Rectal smooth muscle tissue (tissue), 1 donor: Measurements from ENCODE around the gene KCNAB1.
"Not testable (repeated sequence)": the region's sequence is repeated elsewhere in the genome, so short reads cannot be mapped to it uniquely, and the experiment has no call there.

Experiments
- H3K27ac ChIP-seq: one replicate; pipeline ENCODE4 v1.7.0; 2013; ENCODE audit warnings: low read depth, low read length, inconsistent platforms
- H3K27me3 ChIP-seq: one replicate; pipeline ENCODE4 v1.7.0; 2013; ENCODE audit warnings: low read length; ENCODE audit not compliant: control insufficient read depth, insufficient read depth
- H3K36me3 ChIP-seq: one replicate; pipeline ENCODE4 v1.7.0; 2013; ENCODE audit warnings: low read length; ENCODE audit not compliant: control insufficient read depth, insufficient read depth
- H3K4me1 ChIP-seq: one replicate; pipeline ENCODE4 v1.7.0; 2013; ENCODE audit warnings: low read length; ENCODE audit not compliant: control insufficient read depth, insufficient read depth
- H3K4me3 ChIP-seq: one replicate; pipeline ENCODE4 v1.7.0; 2013; ENCODE audit warnings: low read length
- H3K9ac ChIP-seq: one replicate; pipeline ENCODE4 v1.7.0; 2013; ENCODE audit warnings: low read length

The KCNAB1 gene

GRCh38 chr3:156107504-156107903, 12.9 kb upstream of the KCNAB1 start:
- H3K27me3 ChIP-seq = no peaks in the 10 kb centered on the region
- H3K27ac ChIP-seq = no peak overlapping the region
- no peaks in the 10 kb centered on the region for H3K4me1 ChIP-seq
- no peak overlapping the region for H3K4me3 ChIP-seq
- no peaks in the 10 kb centered on the region for H3K36me3 ChIP-seq
- H3K9ac ChIP-seq = no peak overlapping the region

GRCh38 chr3:156108616-156109015, 11.8 kb upstream of the KCNAB1 start:
- no peaks in the 10 kb centered on the region for H3K4me1 ChIP-seq
- no peaks in the 10 kb centered on the region for H3K36me3 ChIP-seq
- H3K4me3 ChIP-seq = no peak overlapping the region
- no peaks in the 10 kb centered on the region for H3K27me3 ChIP-seq
- no peak overlapping the region for H3K9ac ChIP-seq
- H3K27ac ChIP-seq = no peak overlapping the region

GRCh38 chr3:156109989-156110388, 10.4 kb upstream of the KCNAB1 start:
- H3K27me3 ChIP-seq = no peaks in the 10 kb centered on the region
- H3K4me3 ChIP-seq = no peak overlapping the region
- no peak overlapping the region for H3K9ac ChIP-seq
- H3K27ac ChIP-seq = no peak overlapping the region
- no peaks in the 10 kb centered on the region for H3K36me3 ChIP-seq
- no peaks in the 10 kb centered on the region for H3K4me1 ChIP-seq

- H3K9ac ChIP-seq = no peak overlapping the region
- H3K36me3 ChIP-seq = no peaks in the 10 kb centered on the region
- no peaks in the 10 kb centered on the region for H3K27me3 ChIP-seq
- no peak overlapping the region for H3K4me3 ChIP-seq
- peaks cover 2% of the 10 kb centered on the region for H3K4me1 ChIP-seq
- no peak overlapping the region for H3K27ac ChIP-seq
Measured at GRCh38 chr3:156126467-156126866, 6.1 kb downstream of the KCNAB1 start.

GRCh38 chr3:156131241-156131640, 10.9 kb downstream of the KCNAB1 start:
- Histone ChIP-seq H3K4me3 (no peak overlapping the region), H3K27me3 (no peaks in the 10 kb centered on the region), H3K36me3 (no peaks in the 10 kb centered on the region), H3K9ac (no peak overlapping the region), H3K4me1 (peaks cover 2% of the 10 kb centered on the region), H3K27ac (no peak overlapping the region)

GRCh38 chr3:156131799-156132198, 11.4 kb downstream of the KCNAB1 start:
- Histone ChIP-seq H3K9ac (no peak overlapping the region), H3K36me3 (no peaks in the 10 kb centered on the region), H3K4me3 (no peak overlapping the region), H3K27me3 (no peaks in the 10 kb centered on the region), H3K27ac (no peak overlapping the region), H3K4me1 (peaks cover 2% of the 10 kb centered on the region)

GRCh38 chr3:156132313-156132712, 11.9 kb downstream of the KCNAB1 start:
- H3K9ac ChIP-seq = no peak overlapping the region
- H3K4me1 ChIP-seq = peaks cover 2% of the 10 kb centered on the region
- no peaks in the 10 kb centered on the region for H3K36me3 ChIP-seq
- no peaks in the 10 kb centered on the region for H3K27me3 ChIP-seq
- no peak overlapping the region for H3K4me3 ChIP-seq
- no peak overlapping the region for H3K27ac ChIP-seq

GRCh38 chr3:156133076-156133475, 12.7 kb downstream of the KCNAB1 start:
- Histone ChIP-seq H3K27me3 (no peaks in the 10 kb centered on the region), H3K9ac (no peak overlapping the region), H3K4me1 (peaks cover 2% of the 10 kb centered on the region), H3K36me3 (no peaks in the 10 kb centered on the region), H3K4me3 (no peak overlapping the region), H3K27ac (no peak overlapping the region)

GRCh38 chr3:156135921-156136638, 15.7 kb downstream of the KCNAB1 start:
- Histone ChIP-seq H3K9ac (no peak overlapping the region), H3K36me3 (no peaks in the 10 kb centered on the region), H3K4me1 (peaks cover 2% of the 10 kb centered on the region), H3K27me3 (no peaks in the 10 kb centered on the region), H3K4me3 (no peak overlapping the region), H3K27ac (no peak overlapping the region)

- H3K27ac ChIP-seq, H3K36me3 ChIP-seq, H3K9ac ChIP-seq: not testable (repeated sequence)
Measured at GRCh38 chr3:156137397-156137796, 17.0 kb downstream of the KCNAB1 start.

GRCh38 chr3:156140001-156140595, 19.7 kb downstream of the KCNAB1 start:
- Histone ChIP-seq H3K27me3 (no peaks in the 10 kb centered on the region), H3K4me1 (no peaks in the 10 kb centered on the region), H3K4me3 (no peak overlapping the region), H3K36me3 (no peaks in the 10 kb centered on the region), H3K27ac (no peak overlapping the region), H3K9ac (no peak overlapping the region)

More at GRCh38 chr3:156137397-156137796, 17.0 kb downstream of the KCNAB1 start:
- not testable (repeated sequence) for H3K27me3 ChIP-seq, H3K4me1 ChIP-seq, H3K4me3 ChIP-seq

GRCh38 chr3:156142702-156143101, 22.3 kb downstream of the KCNAB1 start:
- Histone ChIP-seq H3K4me3 (no peak overlapping the region), H3K27me3 (no peaks in the 10 kb centered on the region), H3K36me3 (no peaks in the 10 kb centered on the region), H3K4me1 (peaks cover 8% of the 10 kb centered on the region), H3K27ac (no peak overlapping the region), H3K9ac (no peak overlapping the region)

- Histone ChIP-seq H3K4me1 (peaks cover 8% of the 10 kb centered on the region), H3K4me3 (no peak overlapping the region), H3K9ac (no peak overlapping the region)
Measured at GRCh38 chr3:156143136-156143535, 22.8 kb downstream of the KCNAB1 start.

More at GRCh38 chr3:156143136-156143535, 22.8 kb downstream of the KCNAB1 start:
- Histone ChIP-seq H3K36me3 (no peaks in the 10 kb centered on the region), H3K27ac (no peak overlapping the region), H3K27me3 (no peaks in the 10 kb centered on the region)
